Neural cell (in vitro differentiated cells): ENCODE results near the gene JMJD7. TPM values are rescaled to one million over a fixed set of nuclear protein-coding genes. Genes with fewer than 3 reads are reported as not detected.

ENCODE experiments used
- H2AFZ ChIP-seq: fragments of 200-600, 300-800 bp; sonication (generic), shearing (Covaris generic); 2 replicates; pipeline ENCODE4 v1.6.0; 2014; ENCODE audit warnings: low read depth, mild to moderate bottlenecking, antibody characterized with exemption, low read length, moderate library complexity
- H3F3A ChIP-seq: fragments of 200-600 bp; shearing (Covaris generic); 2 replicates; pipeline ENCODE4 v1.6.1; 2016; ENCODE audit warnings: mild to moderate bottlenecking, moderate library complexity, mixed read lengths, antibody characterized with exemption, low read length; ENCODE audit not compliant: insufficient read depth, poor library complexity, severe bottlenecking
- H3K27ac ChIP-seq: fragments of 200-600, 300-800 bp; sonication (generic), shearing (Covaris generic); 2 replicates; pipeline ENCODE4 v1.5.1; 2014; ENCODE audit warnings: mild to moderate bottlenecking, low read length, moderate library complexity
- H3K27me3 ChIP-seq: fragments of 300-800, 200-600 bp; sonication (generic), shearing (Covaris generic); 2 replicates; pipeline ENCODE4 v1.6.0; 2014; ENCODE audit warnings: mild to moderate bottlenecking, low read depth, low read length, moderate library complexity; ENCODE audit not compliant: insufficient read depth
- H3K36me3 ChIP-seq: fragments of 300-800, 200-600 bp; sonication (generic), shearing (Covaris generic); 2 replicates; pipeline ENCODE4 v1.5.1; 2014; ENCODE audit warnings: mild to moderate bottlenecking, antibody characterized with exemption, low read length, moderate library complexity; ENCODE audit not compliant: insufficient read depth
- H3K4me2 ChIP-seq: fragments of 300-800, 200-600 bp; sonication (generic), shearing (Covaris generic); 2 replicates; pipeline ENCODE4 v1.6.0; 2014; ENCODE audit warnings: mild to moderate bottlenecking, low read length
- H3K4me3 ChIP-seq: fragments of 300-800, 200-600 bp; sonication (generic), shearing (Covaris generic); 2 replicates; pipeline ENCODE4 v1.5.1; 2014; ENCODE audit warnings: mild to moderate bottlenecking, low read length, moderate library complexity
- H3K79me2 ChIP-seq: fragments of 200-600 bp; shearing (Covaris generic); replicated peaks from 2 replicates; pipeline ENCODE4 v1.6.0; 2014; ENCODE audit warnings: mild to moderate bottlenecking, low read length, moderate library complexity; ENCODE audit not compliant: insufficient read depth
- H3K9ac ChIP-seq: fragments of 300-800, 200-600 bp; sonication (generic), shearing (Covaris generic); 2 replicates; pipeline ENCODE4 v1.6.1; 2016; ENCODE audit warnings: mild to moderate bottlenecking, low read length, mixed read lengths
- H3K9me2 ChIP-seq: fragments of 200-600 bp; shearing (Covaris generic); 2 replicates; pipeline ENCODE4 v1.6.1; 2016; ENCODE audit warnings: mild to moderate bottlenecking, low read length, mixed read lengths; ENCODE audit not compliant: insufficient read depth
- H3K9me3 ChIP-seq: fragments of 200-600, 300-800 bp; sonication (generic), shearing (Covaris generic); 2 replicates; pipeline ENCODE4 v1.6.1; 2016; ENCODE audit warnings: mild to moderate bottlenecking, mixed run types, low read length, moderate library complexity, mixed read lengths
- H4K20me1 ChIP-seq: fragments of 200-600 bp; shearing (Covaris generic); 2 replicates; pipeline ENCODE4 v1.6.1; 2016; ENCODE audit warnings: mild to moderate bottlenecking, mixed run types; ENCODE audit not compliant: insufficient read depth
- EP300 ChIP-seq: fragments of 450-650 bp; conservative IDR thresholded peaks from 2 replicates; pipeline ENCODE4 v1.6.1; 2014; ENCODE audit warnings: antibody characterized with exemption, mild to moderate bottlenecking, moderate library complexity; ENCODE audit not compliant: poor library complexity, severe bottlenecking
- EZH2 ChIP-seq: fragments of 200-600, 300-800 bp; shearing (Covaris generic), sonication (generic); IDR thresholded peaks from 2 replicates; pipeline ENCODE4 v1.6.1; 2014; ENCODE audit warnings: antibody characterized with exemption, low read length, borderline replicate concordance, mild to moderate bottlenecking; ENCODE audit not compliant: insufficient read depth, poor library complexity, severe bottlenecking
- MXI1 ChIP-seq: fragments of 450-650 bp; conservative IDR thresholded peaks from 2 replicates; pipeline ENCODE4 v1.6.1; 2014; ENCODE audit warnings: antibody characterized with exemption, mild to moderate bottlenecking; ENCODE audit not compliant: poor library complexity, severe bottlenecking
- POLR2AphosphoS5 ChIP-seq: IDR thresholded peaks from 2 replicates; pipeline ENCODE4 v1.6.1; 2012
- RAD21 ChIP-seq: fragments of 450-650 bp; conservative IDR thresholded peaks from 2 replicates; pipeline ENCODE4 v1.6.1; 2014; ENCODE audit warnings: antibody characterized with exemption, mild to moderate bottlenecking, moderate library complexity
- SMC3 ChIP-seq: fragments of 450-650 bp; conservative IDR thresholded peaks from 2 replicates; pipeline ENCODE4 v1.6.1; 2014; ENCODE audit warnings: antibody characterized with exemption, mild to moderate bottlenecking, moderate library complexity; ENCODE audit not compliant: poor library complexity
- TAF1 ChIP-seq: IDR thresholded peaks from 2 replicates; pipeline ENCODE4 v1.6.1; 2012; ENCODE audit warnings: low read depth
- polyA plus RNA-seq: library from polyadenylated mRNA; depleted of rRNA; stranded (reverse); fragments of >200 nt; gene quantifications from 2 replicates; pipeline ENCODE4 v1.2.3, GENCODE V29; 2014
- TF ChIP-seq, protein P1 (sequence below): IDR thresholded peaks from 2 replicates; pipeline ENCODE4 v1.6.1; 2012; ENCODE audit warnings: borderline replicate concordance
- TF ChIP-seq, protein P2 (sequence below): fragments of 450-650 bp; IDR thresholded peaks from 2 replicates; pipeline ENCODE4 v1.5.1; 2014; ENCODE audit warnings: antibody characterized with exemption, mild to moderate bottlenecking, moderate library complexity; ENCODE audit not compliant: poor library complexity, severe bottlenecking

JMJD7 gene
- polyA plus RNA-seq, 1 donor from 2014 or later = 14.0 TPM

GRCh38 chr15:41836073-41836472 lies 8.2 kb downstream of the JMJD7 start:
- no peaks in the 10 kb centered on the region for H3K36me3 ChIP-seq
- no peak overlapping the region for H2AFZ ChIP-seq
- no peaks in the 10 kb centered on the region for H3K9me2 ChIP-seq

GRCh38 chr15:41836713-41837454 lies 9.0 kb downstream of the JMJD7 start:
- H3K27ac ChIP-seq = no peak overlapping the region
- no peak overlapping the region for H3K4me2 ChIP-seq
- H3K9ac ChIP-seq = no peak overlapping the region
- H3K9me3 ChIP-seq = no peaks in the 10 kb centered on the region
- no peaks in the 10 kb centered on the region for H3K9me2 ChIP-seq
- H3K27me3 ChIP-seq = no peaks in the 10 kb centered on the region
- no peak overlapping the region for H2AFZ ChIP-seq
- H3K4me3 ChIP-seq = no peak overlapping the region
- no peaks in the 10 kb centered on the region for H4K20me1 ChIP-seq
- H3F3A ChIP-seq = no peaks in the 10 kb centered on the region
- H3K79me2 ChIP-seq = no peaks in the 10 kb centered on the region
- no peaks in the 10 kb centered on the region for H3K36me3 ChIP-seq
- TF ChIP-seq, protein P1, sequence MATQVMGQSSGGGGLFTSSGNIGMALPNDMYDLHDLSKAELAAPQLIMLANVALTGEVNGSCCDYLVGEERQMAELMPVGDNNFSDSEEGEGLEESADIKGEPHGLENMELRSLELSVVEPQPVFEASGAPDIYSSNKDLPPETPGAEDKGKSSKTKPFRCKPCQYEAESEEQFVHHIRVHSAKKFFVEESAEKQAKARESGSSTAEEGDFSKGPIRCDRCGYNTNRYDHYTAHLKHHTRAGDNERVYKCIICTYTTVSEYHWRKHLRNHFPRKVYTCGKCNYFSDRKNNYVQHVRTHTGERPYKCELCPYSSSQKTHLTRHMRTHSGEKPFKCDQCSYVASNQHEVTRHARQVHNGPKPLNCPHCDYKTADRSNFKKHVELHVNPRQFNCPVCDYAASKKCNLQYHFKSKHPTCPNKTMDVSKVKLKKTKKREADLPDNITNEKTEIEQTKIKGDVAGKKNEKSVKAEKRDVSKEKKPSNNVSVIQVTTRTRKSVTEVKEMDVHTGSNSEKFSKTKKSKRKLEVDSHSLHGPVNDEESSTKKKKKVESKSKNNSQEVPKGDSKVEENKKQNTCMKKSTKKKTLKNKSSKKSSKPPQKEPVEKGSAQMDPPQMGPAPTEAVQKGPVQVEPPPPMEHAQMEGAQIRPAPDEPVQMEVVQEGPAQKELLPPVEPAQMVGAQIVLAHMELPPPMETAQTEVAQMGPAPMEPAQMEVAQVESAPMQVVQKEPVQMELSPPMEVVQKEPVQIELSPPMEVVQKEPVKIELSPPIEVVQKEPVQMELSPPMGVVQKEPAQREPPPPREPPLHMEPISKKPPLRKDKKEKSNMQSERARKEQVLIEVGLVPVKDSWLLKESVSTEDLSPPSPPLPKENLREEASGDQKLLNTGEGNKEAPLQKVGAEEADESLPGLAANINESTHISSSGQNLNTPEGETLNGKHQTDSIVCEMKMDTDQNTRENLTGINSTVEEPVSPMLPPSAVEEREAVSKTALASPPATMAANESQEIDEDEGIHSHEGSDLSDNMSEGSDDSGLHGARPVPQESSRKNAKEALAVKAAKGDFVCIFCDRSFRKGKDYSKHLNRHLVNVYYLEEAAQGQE = no peak

More at GRCh38 chr15:41836073-41836472, 8.2 kb downstream of the JMJD7 start:
- no peaks in the 10 kb centered on the region for H3K9me3 ChIP-seq
- TF ChIP-seq MXI1 = no peak
- TF ChIP-seq TAF1 = no peak
- no peak for TF ChIP-seq EZH2
- no peak for TF ChIP-seq RAD21
- TF ChIP-seq, protein P2, sequence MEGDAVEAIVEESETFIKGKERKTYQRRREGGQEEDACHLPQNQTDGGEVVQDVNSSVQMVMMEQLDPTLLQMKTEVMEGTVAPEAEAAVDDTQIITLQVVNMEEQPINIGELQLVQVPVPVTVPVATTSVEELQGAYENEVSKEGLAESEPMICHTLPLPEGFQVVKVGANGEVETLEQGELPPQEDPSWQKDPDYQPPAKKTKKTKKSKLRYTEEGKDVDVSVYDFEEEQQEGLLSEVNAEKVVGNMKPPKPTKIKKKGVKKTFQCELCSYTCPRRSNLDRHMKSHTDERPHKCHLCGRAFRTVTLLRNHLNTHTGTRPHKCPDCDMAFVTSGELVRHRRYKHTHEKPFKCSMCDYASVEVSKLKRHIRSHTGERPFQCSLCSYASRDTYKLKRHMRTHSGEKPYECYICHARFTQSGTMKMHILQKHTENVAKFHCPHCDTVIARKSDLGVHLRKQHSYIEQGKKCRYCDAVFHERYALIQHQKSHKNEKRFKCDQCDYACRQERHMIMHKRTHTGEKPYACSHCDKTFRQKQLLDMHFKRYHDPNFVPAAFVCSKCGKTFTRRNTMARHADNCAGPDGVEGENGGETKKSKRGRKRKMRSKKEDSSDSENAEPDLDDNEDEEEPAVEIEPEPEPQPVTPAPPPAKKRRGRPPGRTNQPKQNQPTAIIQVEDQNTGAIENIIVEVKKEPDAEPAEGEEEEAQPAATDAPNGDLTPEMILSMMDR = no peak
- no peak for TF ChIP-seq POLR2AphosphoS5
- TF ChIP-seq, protein P1 = no peak
- TF ChIP-seq SMC3 = no peak
- TF ChIP-seq EP300 = no peak
- H3K4me3 ChIP-seq = no peak overlapping the region
- no peaks in the 10 kb centered on the region for H3F3A ChIP-seq
- H3K4me2 ChIP-seq = no peak overlapping the region
- no peaks in the 10 kb centered on the region for H4K20me1 ChIP-seq
- H3K79me2 ChIP-seq = no peaks in the 10 kb centered on the region
- no peak overlapping the region for H3K9ac ChIP-seq
- no peaks in the 10 kb centered on the region for H3K27me3 ChIP-seq
- H3K27ac ChIP-seq = no peak overlapping the region
